Measurements from ENCODE around the gene SGMS1. TPM values are rescaled to one million over a fixed set of nuclear protein-coding genes. Genes with fewer than 3 reads are reported as not detected.

Gene SGMS1
- polyA plus RNA-seq, 1 of the 3 experiments (the other 2 are of a cell fraction) = 6.3 TPM

GRCh38 chr10:50556237-50557120, 67.3 kb downstream of the SGMS1 start (continued):
- no peak for TF ChIP-seq REST (IDR thresholded peaks at IDR 0.05; ENCODE audit: low read depth, low read length)

DNA sequence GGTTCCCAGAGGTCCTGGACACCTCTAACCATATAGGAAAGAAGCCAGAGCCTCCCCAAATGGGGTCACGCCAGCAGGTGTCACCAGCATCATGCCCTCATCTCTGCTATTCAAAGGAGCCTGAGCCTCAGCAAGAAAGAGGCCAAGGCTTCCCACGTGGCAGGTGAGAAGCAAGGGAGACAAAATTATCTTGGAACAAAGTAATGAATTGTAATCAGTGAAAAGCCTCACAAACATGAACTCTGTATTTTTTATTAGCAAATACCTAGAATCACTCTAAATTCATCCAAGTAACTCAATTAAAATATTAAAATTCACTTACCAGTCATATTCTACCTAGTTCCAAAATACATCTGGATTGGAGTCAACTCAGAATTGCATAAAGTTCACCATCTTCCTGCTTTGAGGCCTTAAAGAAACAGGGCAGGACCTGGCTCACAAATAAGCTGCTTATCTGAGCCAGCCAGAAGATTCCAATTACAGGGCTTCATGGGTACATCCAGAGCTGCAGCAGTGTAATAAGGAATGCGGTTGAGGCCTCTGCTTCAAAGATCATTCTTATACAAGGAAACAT, 68.7 kb downstream of the SGMS1 start:
- Histone ChIP-seq H3K79me2 (ENCODE audit: insufficient read depth) (no peaks in the 10 kb centered on the region; the same call in 1 of the 2 replicates), H2AFZ (ENCODE audit: low read depth) (no peak overlapping the region), H3F3A (replicated peaks; ENCODE audit: insufficient read depth) (peaks cover 5% of the 10 kb centered on the region), H4K20me1 (ENCODE audit: insufficient read depth) (no peaks in the 10 kb centered on the region), H3K9me2 (no peaks in the 10 kb centered on the region), H3K36me3 (replicated peaks in 1 of 2; ENCODE audit: control insufficient read depth in 1 of 2, insufficient read depth in 2 of 2, low read length in 1 of 2) (no peaks in the 10 kb centered on the region), H3K9ac (no peak overlapping the region), H3K4me2 (no peak overlapping the region), H3K27me3 (ENCODE audit: insufficient read depth) (no peaks in the 10 kb centered on the region), H3K9me3 (no peaks in the 10 kb centered on the region), H3K4me1 (ENCODE audit: control insufficient read depth in 1 of 2, insufficient read depth in 2 of 2, low read depth in 1 of 2, low read length in 1 of 2) (peaks cover 32 to 55% of the 10 kb centered on the region in 2 experiments; a peak in 3 of 4 replicates), H3K27ac (ENCODE audit: low read depth in 2 of 2, low read length in 1 of 2) (peak overlapping the region; percentile 46 to 69), H3K4me3 (ENCODE audit: low read depth in 2 of 2, low read length in 1 of 2) (no peak overlapping the region)
- ChIA-PET POLR2A (interaction anchor here (0.8 kb wide), 1 partner anchor 69 kb away, joined by 4 read pairs; no protein-coding TSS in a partner anchor), CTCF (interaction anchor here (0.8 to 1.0 kb wide), 4 partner anchors 22 to 134 kb away, joined by 3 to 4 read pairs (median 3); no protein-coding TSS in a partner anchor)
- no peak for DNase-seq
- 74% methylated on average over 3 of the region's 3 CpGs for WGBS (ENCODE audit: low lambda C conversion rate)
- TF ChIP-seq MAX (IDR thresholded peaks at IDR 0.05; ENCODE audit: low read depth) (no peak), CHD2 (IDR thresholded peaks at IDR 0.05; ENCODE audit: low read length, partially characterized antibody) (no peak), SIN3A (IDR thresholded peaks at IDR 0.05; ENCODE audit: borderline replicate concordance, low read depth, low read length) (no peak), ELF1 (IDR thresholded peaks at IDR 0.05) (no peak), TEAD4 (IDR thresholded peaks at IDR 0.05; ENCODE audit: borderline replicate concordance, insufficient read depth) (no peak), POLR2AphosphoS5 (IDR thresholded peaks at IDR 0.05; ENCODE audit: low read depth, low read length) (no peak), FOXJ3 (CRISPR knock-in tag; IDR thresholded peaks at IDR 0.05) (no peak), GATA2 (CRISPR knock-in tag; IDR thresholded peaks at IDR 0.05) (no peak), RAD21 (IDR thresholded peaks at IDR 0.05; ENCODE audit: low read length) (peak; percentile 62), TCF12 (IDR thresholded peaks at IDR 0.05) (no peak), NFIC (IDR thresholded peaks at IDR 0.05; ENCODE audit: borderline replicate concordance) (no peak), NRF1 (IDR thresholded peaks at IDR 0.05; ENCODE audit: low read depth, low read length) (no peak), SMC3 (IDR thresholded peaks at IDR 0.05; ENCODE audit: low read depth, low read length) (peak; percentile 37; the same call in 1 of the 2 replicates), TAF1 (IDR thresholded peaks at IDR 0.05; ENCODE audit: borderline replicate concordance, low read depth, low read length) (no peak), GABPA (IDR thresholded peaks at IDR 0.05; ENCODE audit: low read depth) (no peak)
- TF ChIP-seq, protein P1, sequence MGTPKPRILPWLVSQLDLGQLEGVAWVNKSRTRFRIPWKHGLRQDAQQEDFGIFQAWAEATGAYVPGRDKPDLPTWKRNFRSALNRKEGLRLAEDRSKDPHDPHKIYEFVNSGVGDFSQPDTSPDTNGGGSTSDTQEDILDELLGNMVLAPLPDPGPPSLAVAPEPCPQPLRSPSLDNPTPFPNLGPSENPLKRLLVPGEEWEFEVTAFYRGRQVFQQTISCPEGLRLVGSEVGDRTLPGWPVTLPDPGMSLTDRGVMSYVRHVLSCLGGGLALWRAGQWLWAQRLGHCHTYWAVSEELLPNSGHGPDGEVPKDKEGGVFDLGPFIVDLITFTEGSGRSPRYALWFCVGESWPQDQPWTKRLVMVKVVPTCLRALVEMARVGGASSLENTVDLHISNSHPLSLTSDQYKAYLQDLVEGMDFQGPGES (IDR thresholded peaks at IDR 0.05; ENCODE audit: low read depth, low read length) = no peak
- TF ChIP-seq, protein P2, sequence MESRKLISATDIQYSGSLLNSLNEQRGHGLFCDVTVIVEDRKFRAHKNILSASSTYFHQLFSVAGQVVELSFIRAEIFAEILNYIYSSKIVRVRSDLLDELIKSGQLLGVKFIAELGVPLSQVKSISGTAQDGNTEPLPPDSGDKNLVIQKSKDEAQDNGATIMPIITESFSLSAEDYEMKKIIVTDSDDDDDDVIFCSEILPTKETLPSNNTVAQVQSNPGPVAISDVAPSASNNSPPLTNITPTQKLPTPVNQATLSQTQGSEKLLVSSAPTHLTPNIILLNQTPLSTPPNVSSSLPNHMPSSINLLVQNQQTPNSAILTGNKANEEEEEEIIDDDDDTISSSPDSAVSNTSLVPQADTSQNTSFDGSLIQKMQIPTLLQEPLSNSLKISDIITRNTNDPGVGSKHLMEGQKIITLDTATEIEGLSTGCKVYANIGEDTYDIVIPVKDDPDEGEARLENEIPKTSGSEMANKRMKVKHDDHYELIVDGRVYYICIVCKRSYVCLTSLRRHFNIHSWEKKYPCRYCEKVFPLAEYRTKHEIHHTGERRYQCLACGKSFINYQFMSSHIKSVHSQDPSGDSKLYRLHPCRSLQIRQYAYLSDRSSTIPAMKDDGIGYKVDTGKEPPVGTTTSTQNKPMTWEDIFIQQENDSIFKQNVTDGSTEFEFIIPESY (IDR thresholded peaks at IDR 0.05; ENCODE audit: borderline replicate concordance, low read depth) = no peak
- TF ChIP-seq, protein P3, sequence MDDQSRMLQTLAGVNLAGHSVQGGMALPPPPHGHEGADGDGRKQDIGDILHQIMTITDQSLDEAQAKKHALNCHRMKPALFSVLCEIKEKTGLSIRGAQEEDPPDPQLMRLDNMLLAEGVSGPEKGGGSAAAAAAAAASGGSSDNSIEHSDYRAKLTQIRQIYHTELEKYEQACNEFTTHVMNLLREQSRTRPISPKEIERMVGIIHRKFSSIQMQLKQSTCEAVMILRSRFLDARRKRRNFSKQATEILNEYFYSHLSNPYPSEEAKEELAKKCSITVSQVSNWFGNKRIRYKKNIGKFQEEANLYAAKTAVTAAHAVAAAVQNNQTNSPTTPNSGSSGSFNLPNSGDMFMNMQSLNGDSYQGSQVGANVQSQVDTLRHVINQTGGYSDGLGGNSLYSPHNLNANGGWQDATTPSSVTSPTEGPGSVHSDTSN (IDR thresholded peaks at IDR 0.05) = no peak
